HG02970 (cell line): ENCODE data around the gene NPIPB4.
"Not testable (repeated sequence)": the region's sequence is repeated elsewhere in the genome, so short reads cannot be mapped to it uniquely, and the experiment has no call there.

Source experiments
- ATAC-seq: cut with Tn5 transposase; IDR thresholded peaks from one replicate; pipeline ENCODE4 v1.9.1; 2021; ENCODE audit warnings: mild to moderate bottlenecking, moderate library complexity, moderate number of reproducible peaks; ENCODE audit not compliant: unreplicated experiment, low FRiP score

The NPIPB4 gene

DNA sequence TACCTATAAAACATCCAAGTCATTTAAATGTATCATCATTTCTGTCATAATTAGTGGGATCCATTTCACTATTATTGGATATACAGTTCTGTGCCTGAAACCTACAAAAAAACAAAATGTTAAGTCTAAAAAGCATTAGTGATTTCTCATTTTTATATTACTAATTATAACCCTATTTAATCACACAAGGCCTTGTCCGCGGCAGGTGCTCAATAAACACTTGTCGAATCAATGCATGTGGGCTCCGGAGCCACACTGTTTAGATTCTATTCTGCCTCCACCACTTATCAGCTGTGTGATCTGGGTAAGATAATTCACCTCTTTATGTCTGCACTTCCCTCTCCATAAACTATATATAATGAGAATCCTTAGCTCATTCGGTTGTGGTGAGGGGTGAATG is at the start of gene NPIPB4:
Gene NPIPB4, minus strand, starts transcription at position 101 of the 400 bp plus-strand sequence. CDS start 378 bp downstream, outside the sequence.
- ATAC-seq = not testable (repeated sequence)

GRCh38 chr16:21898998-21899397 is 41.4 kb upstream of the NPIPB4 start:
- ATAC-seq = not testable (repeated sequence)

DNA sequence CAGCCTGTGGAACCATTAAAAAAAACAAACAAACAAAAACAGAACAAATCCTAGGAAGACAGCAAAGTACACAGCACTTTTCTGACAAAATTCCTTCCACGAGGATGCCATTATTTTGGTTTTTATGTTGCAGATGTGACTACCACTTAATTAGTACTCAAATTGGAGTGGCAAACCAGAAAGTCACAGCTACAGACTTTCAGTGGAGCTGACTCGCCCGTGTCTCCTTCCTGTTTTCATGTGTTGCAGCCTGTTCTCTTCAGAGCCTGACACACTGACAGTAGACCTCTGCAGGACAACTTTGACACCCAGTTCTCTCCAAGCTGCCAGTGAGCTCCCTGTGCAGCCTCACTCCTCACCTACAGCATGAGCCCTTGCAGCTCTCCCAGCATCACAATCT is 24.4 kb upstream of the NPIPB4 start:
- not testable (repeated sequence) for ATAC-seq

DNA sequence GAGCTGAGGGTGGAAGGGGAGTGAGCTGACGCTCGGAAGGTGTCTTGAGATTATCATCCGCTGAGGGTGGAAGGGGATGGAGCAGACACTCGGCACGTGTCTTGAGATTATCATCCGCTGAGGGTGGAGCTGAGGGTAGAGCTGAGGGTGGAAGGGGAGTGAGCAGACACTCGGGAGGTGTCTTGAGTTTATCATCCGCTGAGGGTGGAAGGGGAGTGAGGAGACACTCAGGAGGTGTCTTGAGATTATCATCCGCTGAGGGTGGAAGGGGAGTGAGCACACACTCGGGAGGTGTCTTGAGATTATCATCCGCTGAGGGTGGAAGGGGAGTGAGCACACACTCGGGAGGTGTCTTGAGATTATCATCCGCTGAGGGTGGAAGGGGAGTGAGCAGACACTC is 20.4 kb downstream of the NPIPB4 start:
- ATAC-seq = not testable (repeated sequence)

DNA sequence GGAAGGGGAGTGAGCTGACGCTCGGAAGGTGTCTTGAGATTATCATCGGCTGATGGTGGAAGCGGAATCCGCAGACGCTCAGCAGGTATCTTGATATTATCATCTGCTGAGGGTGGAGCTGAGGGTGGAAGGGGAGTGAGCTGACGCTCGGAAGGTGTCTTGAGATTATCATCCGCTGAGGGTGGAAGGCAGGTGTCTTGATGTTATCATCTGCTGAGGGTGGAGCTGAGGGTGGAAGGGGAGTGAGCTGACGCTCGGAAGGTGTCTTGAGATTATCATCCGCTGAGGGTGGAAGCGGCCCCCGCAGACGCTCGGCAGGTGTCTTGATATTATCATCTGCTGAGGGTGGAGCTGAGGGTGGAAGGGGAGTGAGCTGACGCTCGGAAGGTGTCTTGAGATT is 21.2 kb downstream of the NPIPB4 start:
- ATAC-seq = not testable (repeated sequence)

DNA sequence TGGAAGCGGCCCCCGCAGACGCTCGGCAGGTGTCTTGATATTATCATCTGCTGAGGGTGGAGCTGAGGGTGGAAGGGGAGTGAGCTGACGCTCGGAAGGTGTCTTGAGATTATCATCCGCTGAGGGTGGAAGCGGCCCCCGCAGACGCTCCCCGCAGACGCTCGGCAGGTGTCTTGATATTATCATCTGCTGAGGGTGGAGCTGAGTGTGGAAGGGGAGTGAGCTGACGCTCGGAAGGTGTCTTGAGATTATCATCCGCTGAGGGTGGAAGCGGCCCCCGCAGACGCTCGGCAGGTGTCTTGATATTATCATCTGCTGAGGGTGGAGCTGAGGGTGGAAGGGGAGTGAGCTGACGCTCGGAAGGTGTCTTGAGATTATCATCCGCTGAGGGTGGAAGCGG is 21.8 kb downstream of the NPIPB4 start:
- ATAC-seq = not testable (repeated sequence)

GRCh38 chr16:21834211-21834610 is 23.3 kb downstream of the NPIPB4 start:
- ATAC-seq = not testable (repeated sequence)

DNA sequence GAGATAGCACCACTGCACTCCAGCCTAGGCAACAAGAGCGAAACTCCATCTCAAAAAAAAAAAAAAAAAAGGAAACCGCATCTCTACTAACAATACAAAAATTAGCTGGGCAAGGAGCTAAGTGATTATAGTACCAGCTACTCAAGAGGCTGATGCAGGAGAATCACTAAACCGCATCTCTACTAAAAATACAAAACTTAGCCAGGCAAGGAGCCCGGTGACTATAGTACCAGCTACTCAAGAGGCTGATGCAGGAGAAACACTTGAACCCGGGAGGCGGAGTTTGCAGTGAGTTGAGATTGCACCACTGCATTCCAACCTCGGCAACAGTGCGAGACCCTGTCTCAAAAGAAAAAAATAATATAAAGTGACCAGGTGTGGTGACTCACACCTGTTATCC is 27.6 kb downstream of the NPIPB4 start:
- not testable (repeated sequence) for ATAC-seq

DNA sequence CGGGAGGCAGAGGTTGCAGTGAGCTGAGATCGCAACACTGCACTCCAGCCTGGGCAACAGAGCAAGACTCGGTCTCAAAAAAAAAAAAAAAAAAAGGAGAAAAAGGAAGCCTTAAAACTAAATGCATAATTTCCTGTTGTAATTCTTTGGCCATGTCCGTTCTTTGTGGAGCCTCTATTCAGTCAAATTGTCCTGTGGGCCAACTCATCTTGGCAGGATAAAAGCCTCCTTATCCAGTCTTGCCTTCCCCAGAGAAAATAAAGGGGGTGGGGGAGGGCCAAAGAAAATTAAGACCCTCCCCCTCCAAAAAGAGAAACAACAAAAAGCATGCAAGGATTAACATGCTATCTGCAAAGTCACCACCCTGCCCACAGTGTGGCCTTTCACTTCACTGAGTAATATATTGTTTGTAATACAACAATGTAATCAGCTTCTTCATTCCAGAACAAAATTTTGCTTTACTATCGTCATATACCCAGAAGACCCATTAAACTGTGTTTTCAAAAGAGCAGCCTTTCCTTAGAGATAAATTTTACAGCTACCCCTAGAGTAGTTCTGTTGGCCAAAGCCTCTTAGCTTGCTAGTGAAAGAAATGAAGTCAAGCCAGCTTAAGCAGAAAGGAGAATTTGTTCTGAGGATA is 31.4 kb downstream of the NPIPB4 start:
- not testable (repeated sequence) for ATAC-seq

- not testable (repeated sequence) for ATAC-seq
These were observed 32.0 kb downstream of the NPIPB4 start for GRCh38 chr16:21825526-21825925.

DNA sequence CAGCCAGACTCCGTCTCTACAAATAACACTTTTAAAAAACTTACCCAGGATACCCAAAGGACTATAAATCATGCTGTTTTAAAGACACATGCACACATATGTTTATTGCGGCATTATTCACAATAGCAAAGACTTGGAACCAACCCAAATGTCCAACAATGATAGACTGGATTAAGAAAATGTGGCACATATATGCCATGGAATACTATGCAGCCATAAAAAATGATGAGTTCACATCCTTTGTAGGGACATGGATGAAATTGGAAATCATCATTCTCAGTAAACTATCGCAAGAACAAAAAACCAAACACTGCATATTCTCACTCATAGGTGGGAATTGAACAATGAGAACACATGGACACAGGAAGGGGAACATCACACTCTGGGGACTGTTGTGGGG is 34.3 kb downstream of the NPIPB4 start:
- ATAC-seq = not testable (repeated sequence)

- not testable (repeated sequence) for ATAC-seq
These were observed 36.6 kb downstream of the NPIPB4 start for GRCh38 chr16:21820908-21821465.

GRCh38 chr16:21820028-21820907 is 37.3 kb downstream of the NPIPB4 start:
- peak; percentile 91 for ATAC-seq

GRCh38 chr16:21819617-21820016 is 37.9 kb downstream of the NPIPB4 start:
- ATAC-seq = not testable (repeated sequence)

DNA sequence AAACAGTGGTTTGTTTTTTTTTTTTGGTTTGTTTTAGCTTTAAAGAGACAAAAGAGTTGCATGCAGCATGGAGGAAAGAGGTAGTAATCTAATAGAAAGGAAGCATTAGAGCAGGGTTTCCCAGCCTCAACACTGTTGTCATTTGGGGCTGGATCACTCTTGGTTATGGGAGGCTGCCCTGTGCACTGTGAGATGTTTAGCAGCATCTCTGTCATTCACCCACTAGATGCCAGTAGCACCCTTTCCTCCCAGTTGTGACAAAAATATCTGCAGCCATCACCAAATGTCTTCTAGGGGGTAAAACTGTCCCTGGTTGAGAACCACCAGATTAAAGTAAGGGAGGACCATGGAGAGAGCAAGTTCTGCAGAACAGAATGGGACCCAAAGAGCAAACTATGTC is 40.5 kb downstream of the NPIPB4 start:
- ATAC-seq = not testable (repeated sequence)

DNA sequence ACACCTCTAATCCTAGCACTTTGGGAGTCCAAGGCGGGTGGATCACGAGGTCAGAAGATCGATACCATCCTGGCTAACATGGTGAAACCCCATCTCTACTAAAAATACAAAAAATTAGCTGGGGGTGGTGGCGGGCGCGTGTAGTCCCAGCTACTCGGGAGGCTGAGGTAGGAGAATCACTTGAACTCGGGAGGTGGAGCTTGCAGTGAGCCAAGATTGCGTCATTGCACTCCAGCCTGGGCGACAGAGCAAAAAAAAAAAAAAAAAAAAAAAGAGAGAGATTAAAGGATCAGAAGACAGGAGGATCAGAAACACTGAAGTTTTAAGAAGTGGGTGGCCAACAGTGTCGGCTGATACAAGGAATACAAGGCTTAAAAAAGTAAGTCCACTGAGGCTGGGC is 41.9 kb downstream of the NPIPB4 start:
- ATAC-seq = not testable (repeated sequence)

- ATAC-seq = not testable (repeated sequence)
These were observed 55.2 kb downstream of the NPIPB4 start for GRCh38 chr16:21802375-21802663.

DNA sequence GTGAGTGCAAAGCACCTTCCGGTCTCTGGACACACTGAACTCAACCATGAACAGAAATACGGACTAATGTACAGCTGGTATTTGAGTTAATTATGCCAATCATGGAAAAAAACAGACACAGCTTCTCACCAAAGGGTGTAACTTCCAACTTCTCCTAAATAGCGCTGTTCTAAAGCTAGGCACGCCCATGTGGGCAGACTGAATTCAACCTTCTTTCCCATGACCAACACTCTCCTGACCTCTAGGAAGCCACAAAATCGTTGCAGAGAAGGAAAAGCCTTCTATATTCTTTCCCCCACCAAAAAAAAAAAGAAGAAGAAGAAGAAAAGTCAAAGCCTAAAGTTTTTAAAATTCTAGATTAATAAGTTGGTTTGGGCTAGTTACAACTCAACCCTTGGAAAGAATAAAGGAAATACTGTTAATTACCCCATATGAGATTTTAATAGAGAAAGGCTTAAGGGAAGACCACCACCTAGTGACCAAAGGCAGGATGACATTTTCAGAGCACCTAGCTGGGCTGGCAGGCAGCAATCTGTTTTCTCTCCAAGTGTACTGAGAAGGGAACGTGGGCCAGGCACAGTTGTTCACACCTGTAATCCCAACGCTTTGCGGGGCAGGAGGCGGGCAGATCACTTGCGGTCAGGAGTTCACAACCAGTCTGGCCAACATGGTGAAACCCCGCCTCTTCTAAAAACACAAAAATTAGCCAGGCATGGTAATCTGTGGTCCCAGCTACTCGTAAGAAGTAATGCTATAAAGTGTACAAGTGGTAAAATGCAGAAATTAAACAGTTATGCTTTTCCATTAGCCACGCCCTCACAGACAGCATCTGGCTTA is 55.8 kb downstream of the NPIPB4 start:
- ATAC-seq = not testable (repeated sequence)

DNA sequence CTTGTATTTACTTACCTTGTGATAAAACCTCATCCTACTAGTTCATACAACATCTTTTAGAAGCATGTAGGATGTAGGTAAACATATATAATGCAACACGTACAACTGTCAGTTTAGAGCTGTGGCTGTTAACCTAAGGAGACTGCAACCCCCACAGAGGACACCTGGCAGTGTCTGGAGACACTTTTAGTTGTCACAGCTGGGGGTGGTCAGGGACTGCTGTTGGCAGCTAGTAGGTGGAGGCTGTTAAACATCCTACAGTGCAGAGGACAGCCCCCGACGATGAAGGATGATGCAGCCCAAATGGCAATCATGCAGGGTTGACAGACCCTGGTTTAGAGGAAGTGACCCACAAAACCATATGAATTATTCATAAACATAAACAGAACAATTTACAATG is 59.0 kb downstream of the NPIPB4 start:
- ATAC-seq = not testable (repeated sequence)

- not testable (repeated sequence) for ATAC-seq
These were observed 64.2 kb downstream of the NPIPB4 start for GRCh38 chr16:21793310-21793709.
